Measurements from ENCODE around the gene KCNJ2.
A peak's percentile ranks its signal among the peaks of the same experiment; 100 is the strongest.

The KCNJ2 gene

GRCh38 chr17:70161519-70161918, 7.8 kb upstream of the KCNJ2 start:
- DNase-seq, result peak; percentile 16

- DNase-seq, result no peak
Observed at GRCh38 chr17:70165383-70165782, 3.9 kb upstream of the KCNJ2 start.

- no peak for DNase-seq
Observed at GRCh38 chr17:70166615-70167014, 2.7 kb upstream of the KCNJ2 start.

DNA sequence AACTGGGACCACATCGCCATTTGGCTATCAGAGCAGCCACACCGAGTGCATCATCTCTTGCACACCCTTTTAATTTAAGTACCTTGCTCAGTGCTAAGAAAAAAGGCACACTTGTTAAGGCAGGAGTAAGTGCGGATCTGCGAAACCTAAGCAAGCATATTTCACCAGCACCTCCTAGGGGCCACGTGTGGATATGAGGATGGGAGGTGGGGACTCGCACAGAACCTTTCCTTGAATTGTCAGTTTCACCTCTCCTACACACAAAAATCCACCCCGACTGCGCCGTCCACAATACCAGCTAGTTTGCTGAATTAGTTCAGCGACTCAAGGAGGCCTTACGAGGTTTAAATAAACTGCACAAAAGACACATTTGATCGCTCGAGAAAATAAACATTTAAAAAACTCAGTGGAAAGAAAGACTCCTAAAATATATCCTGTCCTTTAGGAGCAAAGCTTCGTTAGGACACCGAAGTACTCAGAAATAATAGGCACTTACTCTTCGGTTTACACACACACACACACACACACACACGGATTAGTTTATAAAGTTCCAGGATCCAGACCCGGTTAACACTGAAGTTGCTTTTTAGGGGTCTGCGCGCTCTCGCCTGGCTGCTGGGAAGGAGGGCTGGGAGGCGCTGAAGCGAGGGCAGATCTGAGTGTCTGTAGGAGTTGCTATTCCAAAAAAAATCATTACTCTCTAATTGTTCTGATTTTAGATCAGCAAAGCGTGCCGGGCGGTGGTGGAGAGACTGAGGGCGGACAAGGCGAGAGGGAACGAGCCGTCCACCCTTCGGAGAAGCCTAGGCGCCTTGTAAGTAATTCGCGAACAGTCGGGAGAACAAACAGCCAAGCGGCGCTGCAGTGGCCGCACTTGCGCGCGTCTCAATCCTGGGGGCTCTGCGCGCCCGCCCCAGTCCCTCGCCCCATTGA, 1.0 kb upstream of the KCNJ2 start:
- DNase-seq, result peak; percentile 66

- no peak for DNase-seq
Observed at GRCh38 chr17:70169709-70170597, 621 bp downstream of the KCNJ2 start.

DNA sequence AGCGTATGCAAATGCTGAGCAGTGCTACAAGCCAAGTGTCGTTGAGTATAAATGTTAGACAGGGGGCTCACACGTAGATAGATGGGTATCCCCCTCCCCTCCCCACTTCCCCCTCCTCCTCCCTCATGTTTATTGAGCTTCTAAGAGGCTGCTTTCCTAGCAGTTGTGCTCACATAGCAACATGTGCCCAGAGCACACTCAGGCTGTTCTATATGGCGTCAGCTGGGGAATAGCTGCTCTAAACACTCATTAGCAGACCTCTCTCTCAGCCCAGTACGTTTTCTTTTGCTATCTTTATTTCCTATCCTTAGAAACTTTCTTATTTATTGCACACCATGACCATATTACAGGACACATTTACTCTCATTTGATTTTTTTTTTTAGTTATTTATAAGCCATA, 1.8 kb downstream of the KCNJ2 start:
- no peak for DNase-seq

DNA sequence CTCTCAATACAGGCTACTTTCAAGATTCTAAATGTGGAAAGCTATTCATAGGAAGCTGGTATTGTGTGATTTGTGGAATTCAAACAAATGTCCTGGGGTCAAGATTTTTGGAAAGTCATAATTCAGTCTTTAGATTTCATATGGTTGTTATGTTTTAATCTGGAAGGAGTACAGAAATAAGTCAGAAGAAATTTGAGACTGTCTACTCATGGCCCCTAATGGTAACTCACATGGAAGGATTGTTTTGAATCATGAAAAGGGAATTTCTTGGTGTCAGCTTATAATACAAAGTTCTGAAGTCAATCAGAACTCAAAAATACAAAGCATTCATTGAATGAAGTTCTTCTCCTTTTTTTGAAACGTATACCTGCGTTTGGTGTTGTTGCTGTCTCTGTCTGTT, 3.1 kb downstream of the KCNJ2 start:
- no peak for DNase-seq

- DNase-seq, result no peak
Observed at GRCh38 chr17:70172923-70173322, 3.6 kb downstream of the KCNJ2 start.

GRCh38 chr17:70173681-70174080, 4.3 kb downstream of the KCNJ2 start:
- no peak for DNase-seq

GRCh38 chr17:70181376-70181775, 12.0 kb downstream of the KCNJ2 start:
- DNase-seq, result no peak

GRCh38 chr17:70181866-70182265, 12.5 kb downstream of the KCNJ2 start:
- DNase-seq, result no peak

DNA sequence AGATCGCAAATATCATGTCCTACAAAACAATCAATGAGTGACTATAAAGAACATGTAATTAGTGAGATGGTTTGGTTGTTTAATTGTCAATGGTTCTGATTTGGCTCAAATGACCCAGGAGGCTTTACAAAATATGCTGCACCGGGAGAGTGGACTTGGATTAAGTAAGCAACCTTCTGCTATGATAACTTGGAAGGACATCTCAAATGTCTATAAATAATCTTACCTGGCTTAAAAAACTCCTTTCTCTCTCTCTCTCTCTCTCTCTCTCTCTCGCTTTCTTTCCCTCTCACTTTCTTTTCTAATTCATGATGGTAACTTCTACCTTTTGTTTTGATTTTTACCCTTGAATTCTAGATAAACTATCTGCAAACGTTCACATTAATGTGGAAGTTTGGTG, 14.2 kb downstream of the KCNJ2 start:
- no peak for DNase-seq

DNA sequence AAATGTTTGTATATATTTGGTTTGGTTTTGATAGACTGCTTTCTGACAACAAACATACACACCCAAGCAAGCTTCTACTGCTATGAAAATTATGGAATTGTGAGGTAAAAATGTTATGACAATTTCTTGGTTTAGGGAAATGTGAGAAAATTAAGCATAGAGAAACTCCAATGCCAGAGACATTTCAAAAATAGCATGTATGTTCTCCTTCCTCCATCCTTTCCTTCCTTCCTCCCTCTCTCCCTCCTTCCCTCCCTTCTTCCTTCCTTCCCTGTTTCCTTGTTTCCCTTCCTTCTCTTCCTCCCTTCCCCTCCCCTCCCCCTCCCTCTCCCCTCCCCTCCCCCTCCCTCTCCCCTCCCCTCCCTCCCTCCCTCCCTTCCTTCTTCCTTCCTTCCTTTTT, 14.9 kb downstream of the KCNJ2 start:
- no peak for DNase-seq

DNA sequence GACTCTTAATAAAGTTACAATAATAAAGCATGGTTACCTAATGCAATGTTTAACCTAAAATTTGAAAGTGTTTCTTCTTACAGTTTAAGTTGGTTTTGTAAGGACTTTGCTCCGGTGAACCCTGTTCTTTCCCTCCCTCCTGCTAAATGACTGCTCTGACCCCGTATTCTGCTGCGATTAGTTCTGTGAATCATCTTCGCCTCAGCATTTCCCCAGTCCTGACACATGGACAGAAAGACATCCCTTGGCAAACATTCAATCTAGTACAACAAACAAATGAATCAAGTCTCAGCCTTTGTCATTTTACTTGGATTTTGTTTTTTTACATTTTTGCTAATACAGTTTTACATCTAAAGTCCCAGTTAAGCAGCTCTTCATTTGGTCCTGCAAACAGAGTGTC, 15.4 kb downstream of the KCNJ2 start:
- peak; percentile 53 for DNase-seq

DNA sequence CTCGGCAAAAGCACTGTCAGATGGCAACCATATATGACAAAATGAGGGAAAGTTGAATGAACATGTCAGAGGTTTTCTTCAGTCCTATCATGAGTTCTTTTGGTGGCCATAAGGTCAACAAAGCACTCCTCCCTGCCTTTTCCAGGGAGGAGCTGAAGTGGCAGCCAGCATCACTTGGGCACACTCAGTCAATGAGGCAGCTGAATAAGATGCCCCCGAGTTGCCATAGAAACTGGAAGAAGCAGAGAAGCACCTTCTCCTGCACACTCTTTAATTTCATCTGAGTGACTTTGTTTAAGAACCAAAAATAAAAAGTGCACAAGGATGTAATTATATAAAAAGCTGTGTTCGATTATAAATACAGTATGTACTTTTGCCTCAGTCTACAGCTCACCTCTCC, 16.0 kb downstream of the KCNJ2 start:
- no peak for DNase-seq

DNA sequence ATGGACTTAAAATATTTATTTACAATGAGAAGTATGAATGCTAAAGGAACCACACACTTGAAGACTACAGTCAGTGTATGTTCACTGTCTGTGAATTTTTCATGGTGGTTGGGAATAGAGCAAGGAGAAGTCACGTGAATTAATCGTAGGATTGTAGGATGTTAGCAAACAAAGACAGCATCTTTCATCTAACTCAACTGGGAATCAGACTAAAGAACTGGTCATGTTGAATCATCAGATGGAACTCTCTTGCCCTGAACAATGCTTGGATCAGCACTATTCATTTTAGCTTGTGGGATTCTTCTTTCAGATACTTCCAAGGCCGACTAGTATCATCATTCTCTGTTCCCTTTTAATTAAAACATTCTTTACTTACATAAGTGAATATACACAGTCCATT, 18.1 kb downstream of the KCNJ2 start:
- no peak for DNase-seq

DNA sequence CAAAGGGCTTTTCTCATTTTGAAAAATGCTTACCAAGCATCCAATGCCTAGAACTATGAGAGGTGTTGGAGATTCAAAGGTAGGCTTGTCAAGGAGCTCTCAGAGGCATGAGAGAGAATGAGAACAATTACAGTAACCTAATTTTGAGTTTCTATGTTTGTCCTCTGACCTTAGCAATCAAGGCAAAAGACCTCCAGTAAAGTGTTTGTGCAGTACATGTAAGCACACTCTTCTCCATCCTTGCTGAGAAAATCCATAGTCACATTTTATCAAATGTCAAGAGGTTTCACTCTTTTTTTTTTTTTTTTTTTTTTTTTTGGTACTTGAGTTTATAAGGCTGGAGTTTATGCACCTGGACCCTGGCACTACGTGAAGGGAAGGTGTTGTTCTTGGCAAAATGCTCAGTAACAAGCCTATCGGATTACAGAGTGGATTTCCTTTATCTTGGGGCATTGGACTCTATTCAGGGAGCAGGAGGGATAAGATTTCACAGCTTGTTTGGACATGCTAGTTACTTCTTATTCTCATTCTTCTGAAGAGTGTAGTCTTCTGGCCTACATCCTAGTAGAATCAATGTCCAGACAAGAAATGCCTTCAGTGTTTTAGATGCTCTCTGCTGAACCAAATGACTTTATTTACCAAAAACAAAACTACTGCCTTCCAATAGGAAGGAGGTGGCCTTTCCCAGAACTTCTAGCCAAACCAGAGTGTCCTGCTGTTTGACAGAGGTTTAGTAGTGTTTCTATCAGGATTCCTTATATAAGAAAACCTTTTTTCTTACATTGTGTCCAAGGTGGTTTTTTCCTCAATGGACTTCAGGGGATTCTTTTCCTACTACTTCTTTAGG, 21.9 kb downstream of the KCNJ2 start:
- DNase-seq, result no peak

GRCh38 chr17:70195091-70195490, 25.8 kb downstream of the KCNJ2 start:
- no peak for DNase-seq

- no peak for DNase-seq
Observed at GRCh38 chr17:70201872-70202419, 32.6 kb downstream of the KCNJ2 start.

GRCh38 chr17:70202840-70203239, 33.5 kb downstream of the KCNJ2 start:
- DNase-seq, result no peak

DNA sequence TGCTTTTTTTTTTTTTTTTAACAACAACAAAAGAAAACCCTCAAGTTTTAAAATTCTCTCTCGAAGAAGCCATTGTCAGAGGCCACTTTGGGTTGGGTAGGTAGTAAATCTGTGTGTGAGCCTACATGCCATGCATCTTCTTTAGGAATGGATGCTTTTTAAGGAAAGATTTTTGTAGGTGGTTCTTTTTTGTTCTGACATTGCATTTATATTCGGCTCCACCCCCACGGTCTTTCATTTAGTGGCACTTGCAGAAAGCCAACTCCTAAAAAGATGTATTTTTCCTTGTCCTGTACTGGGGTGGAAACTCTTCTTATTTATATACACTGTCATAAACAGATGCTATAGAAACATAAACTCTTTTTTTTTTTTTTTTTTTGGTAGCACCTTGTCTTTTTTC, 35.1 kb downstream of the KCNJ2 start:
- no peak for DNase-seq

GRCh38 chr17:70205401-70205800, 36.1 kb downstream of the KCNJ2 start:
- DNase-seq, result no peak

All from kidney glomerular epithelial cell (primary cell).